ENCODE measurements around the gene ARNT2. TPM values are rescaled to one million over a fixed set of nuclear protein-coding genes. Genes with fewer than 3 reads are reported as not detected.

Gene ARNT2
- total RNA-seq, 1 donor from 2014 or later, result 72.4 TPM

DNA sequence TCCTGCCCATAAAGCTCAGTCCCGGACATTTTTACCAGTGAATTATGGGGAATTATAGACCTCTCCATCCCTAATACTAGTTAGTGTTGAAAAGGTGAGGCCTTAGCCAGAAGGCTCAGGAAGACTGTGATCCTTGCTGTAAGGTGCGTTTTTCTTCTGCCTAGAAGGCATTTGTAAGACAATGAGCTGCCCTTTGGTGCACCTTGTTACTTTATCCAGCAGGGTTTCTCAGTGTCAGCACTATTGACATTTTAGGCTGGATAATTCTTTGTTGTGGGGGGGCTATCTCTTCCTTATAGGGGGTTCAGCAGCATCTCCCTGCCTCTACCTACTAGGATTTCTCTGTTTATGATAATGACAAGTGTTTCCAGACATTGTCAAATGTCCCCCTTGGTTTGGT lies 182.8 kb downstream of the ARNT2 start:
- H3K27ac Mint-ChIP-seq (ENCODE audit: unreplicated experiment), result no peak overlapping the region
- no peaks in the 10 kb centered on the region for H3K9me3 Mint-ChIP-seq (ENCODE audit: unreplicated experiment)
- DNase-seq (ENCODE audit: extremely low spot score, unreplicated experiment), result no peak
- H3K36me3 Mint-ChIP-seq (ENCODE audit: unreplicated experiment), result peaks cover 54% of the 10 kb centered on the region
- TF ChIP-seq, protein P1, sequence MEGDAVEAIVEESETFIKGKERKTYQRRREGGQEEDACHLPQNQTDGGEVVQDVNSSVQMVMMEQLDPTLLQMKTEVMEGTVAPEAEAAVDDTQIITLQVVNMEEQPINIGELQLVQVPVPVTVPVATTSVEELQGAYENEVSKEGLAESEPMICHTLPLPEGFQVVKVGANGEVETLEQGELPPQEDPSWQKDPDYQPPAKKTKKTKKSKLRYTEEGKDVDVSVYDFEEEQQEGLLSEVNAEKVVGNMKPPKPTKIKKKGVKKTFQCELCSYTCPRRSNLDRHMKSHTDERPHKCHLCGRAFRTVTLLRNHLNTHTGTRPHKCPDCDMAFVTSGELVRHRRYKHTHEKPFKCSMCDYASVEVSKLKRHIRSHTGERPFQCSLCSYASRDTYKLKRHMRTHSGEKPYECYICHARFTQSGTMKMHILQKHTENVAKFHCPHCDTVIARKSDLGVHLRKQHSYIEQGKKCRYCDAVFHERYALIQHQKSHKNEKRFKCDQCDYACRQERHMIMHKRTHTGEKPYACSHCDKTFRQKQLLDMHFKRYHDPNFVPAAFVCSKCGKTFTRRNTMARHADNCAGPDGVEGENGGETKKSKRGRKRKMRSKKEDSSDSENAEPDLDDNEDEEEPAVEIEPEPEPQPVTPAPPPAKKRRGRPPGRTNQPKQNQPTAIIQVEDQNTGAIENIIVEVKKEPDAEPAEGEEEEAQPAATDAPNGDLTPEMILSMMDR (IDR thresholded peaks at IDR 0.05), result no peak
- peaks cover 7% of the 10 kb centered on the region for H3K4me1 Mint-ChIP-seq (ENCODE audit: unreplicated experiment)
- no peaks in the 10 kb centered on the region for H3K27me3 Mint-ChIP-seq (ENCODE audit: unreplicated experiment)
- no peak overlapping the region for H3K4me3 Mint-ChIP-seq (ENCODE audit: unreplicated experiment)

DNA sequence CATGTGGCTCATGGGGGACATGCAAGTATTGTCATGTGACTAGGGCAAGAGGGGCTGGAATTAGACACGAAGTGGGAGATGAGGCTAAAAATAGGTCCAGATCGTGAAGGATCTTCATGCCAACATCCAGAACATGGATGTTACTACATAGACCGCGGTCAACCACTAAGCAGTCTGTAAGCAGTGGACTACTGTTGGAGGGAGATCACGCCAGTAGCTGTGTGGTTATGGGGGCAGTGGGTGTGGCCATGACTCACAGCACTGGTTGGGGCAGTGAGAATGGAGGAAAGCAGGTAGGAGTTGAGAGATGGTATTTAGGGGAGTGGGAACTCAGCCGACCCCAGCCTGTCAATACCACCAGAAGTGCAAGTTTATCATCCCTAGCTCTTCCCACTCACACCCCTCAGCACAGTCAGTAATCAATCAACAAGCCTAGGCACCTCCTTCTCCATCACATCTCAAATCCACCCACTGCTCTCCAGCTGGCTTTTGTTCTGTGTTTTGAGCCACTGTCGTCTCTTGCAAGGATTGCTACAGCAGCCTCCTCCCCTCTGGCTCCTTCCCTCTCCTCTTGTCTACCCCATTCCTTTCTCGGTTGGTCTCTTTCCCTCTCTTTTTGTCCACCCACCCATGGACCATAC lies 183.8 kb downstream of the ARNT2 start:
- TF ChIP-seq, protein P1 (IDR thresholded peaks at IDR 0.05), result no peak
- no peak for DNase-seq (ENCODE audit: extremely low spot score, unreplicated experiment)
- Mint-ChIP-seq H3K4me1 (ENCODE audit: unreplicated experiment) (peaks cover 7% of the 10 kb centered on the region), H3K9me3 (ENCODE audit: unreplicated experiment) (no peaks in the 10 kb centered on the region), H3K27ac (ENCODE audit: unreplicated experiment) (no peak overlapping the region), H3K27me3 (ENCODE audit: unreplicated experiment) (no peaks in the 10 kb centered on the region), H3K4me3 (ENCODE audit: unreplicated experiment) (no peak overlapping the region), H3K36me3 (ENCODE audit: unreplicated experiment) (peaks cover 51% of the 10 kb centered on the region)

DNA sequence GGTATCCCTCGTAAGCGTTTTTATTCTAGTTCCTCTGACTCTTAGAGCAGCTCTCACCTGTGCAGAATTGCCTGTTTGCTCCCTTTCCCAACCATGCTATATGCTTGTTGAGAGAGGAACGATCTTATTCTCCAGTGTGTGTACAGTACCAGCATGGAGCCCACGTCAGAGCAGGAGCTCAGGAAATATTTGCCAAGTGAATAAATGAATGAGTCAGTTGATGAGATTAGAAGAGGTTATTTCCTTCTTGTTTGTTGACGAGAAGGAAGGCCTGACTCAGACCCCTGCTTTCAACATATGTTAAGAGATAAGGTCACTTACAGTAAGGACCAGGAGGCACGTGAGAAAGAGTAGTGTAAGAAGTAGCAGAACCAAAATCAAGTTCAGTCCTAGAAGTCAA lies 184.6 kb downstream of the ARNT2 start:
- Mint-ChIP-seq H3K27me3 (ENCODE audit: unreplicated experiment) (no peaks in the 10 kb centered on the region), H3K9me3 (ENCODE audit: unreplicated experiment) (no peaks in the 10 kb centered on the region), H3K4me3 (ENCODE audit: unreplicated experiment) (no peak overlapping the region), H3K36me3 (ENCODE audit: unreplicated experiment) (peaks cover 49% of the 10 kb centered on the region), H3K4me1 (ENCODE audit: unreplicated experiment) (peaks cover 6% of the 10 kb centered on the region), H3K27ac (ENCODE audit: unreplicated experiment) (no peak overlapping the region)
- DNase-seq (ENCODE audit: extremely low spot score, unreplicated experiment), result no peak
- TF ChIP-seq, protein P1 (IDR thresholded peaks at IDR 0.05), result no peak

DNA sequence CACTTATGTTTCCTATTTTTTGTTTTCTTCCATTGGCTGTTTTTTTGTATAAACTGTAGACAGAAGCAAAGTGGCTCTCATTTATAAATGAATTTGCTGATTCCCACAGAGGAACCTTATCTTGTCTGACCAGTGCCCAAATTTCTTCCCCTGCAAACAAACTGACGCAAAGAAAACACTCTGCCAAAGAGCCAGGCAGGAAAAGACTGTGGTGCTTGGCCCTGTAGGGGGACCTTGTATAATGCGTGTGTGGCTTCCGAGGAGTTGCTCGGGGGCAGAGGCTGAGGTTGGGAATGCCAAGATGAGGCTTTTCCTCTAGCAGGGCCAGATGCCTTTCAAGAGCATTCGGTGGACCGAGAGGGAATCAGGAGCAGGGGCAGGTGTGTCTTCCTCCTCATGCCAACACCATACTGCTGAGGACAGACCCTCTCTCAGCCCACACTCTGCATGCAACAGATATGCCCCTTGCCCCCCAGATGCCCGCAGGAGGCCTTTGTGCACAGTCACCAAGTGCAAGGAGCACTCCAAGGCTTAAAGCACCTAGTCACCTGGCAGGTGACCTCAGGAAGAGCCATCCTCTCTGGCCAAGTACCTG lies 186.7 kb downstream of the ARNT2 start:
- TF ChIP-seq, protein P1 (IDR thresholded peaks at IDR 0.05), result no peak
- Mint-ChIP-seq H3K9me3 (ENCODE audit: unreplicated experiment) (no peaks in the 10 kb centered on the region), H3K4me3 (ENCODE audit: unreplicated experiment) (no peak overlapping the region), H3K27me3 (ENCODE audit: unreplicated experiment) (no peaks in the 10 kb centered on the region), H3K36me3 (ENCODE audit: unreplicated experiment) (peaks cover 44% of the 10 kb centered on the region), H3K27ac (ENCODE audit: unreplicated experiment) (no peak overlapping the region), H3K4me1 (ENCODE audit: unreplicated experiment) (peaks cover 4% of the 10 kb centered on the region)
- no peak for DNase-seq (ENCODE audit: extremely low spot score, unreplicated experiment)

DNA sequence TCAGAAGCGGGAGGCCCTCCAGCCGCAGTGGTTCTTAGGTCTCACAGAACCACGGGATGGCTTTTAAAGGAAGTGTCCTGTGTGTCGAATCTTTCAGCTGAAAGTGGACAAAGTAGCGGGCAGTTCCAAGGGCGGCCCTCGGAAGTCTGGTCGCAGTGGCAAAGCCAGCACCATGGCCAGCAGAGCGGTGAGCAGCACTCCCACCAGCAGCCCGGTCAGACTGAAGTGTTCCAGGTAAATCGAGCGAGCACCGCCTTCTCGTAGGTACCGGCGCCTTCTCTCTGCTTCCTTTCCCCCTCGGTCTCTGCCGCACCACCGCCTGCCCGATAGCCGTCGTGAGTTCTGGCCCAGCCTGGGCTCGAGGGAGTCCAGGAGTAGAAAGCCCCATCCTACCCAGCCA lies 187.3 kb downstream of the ARNT2 start:
- peaks cover 4% of the 10 kb centered on the region for H3K4me1 Mint-ChIP-seq (ENCODE audit: unreplicated experiment)
- no peaks in the 10 kb centered on the region for H3K27me3 Mint-ChIP-seq (ENCODE audit: unreplicated experiment)
- DNase-seq (ENCODE audit: extremely low spot score, unreplicated experiment), result no peak
- TF ChIP-seq, protein P1 (IDR thresholded peaks at IDR 0.05), result no peak
- no peaks in the 10 kb centered on the region for H3K9me3 Mint-ChIP-seq (ENCODE audit: unreplicated experiment)
- H3K36me3 Mint-ChIP-seq (ENCODE audit: unreplicated experiment), result peaks cover 44% of the 10 kb centered on the region
- H3K4me3 Mint-ChIP-seq (ENCODE audit: unreplicated experiment), result no peak overlapping the region
- H3K27ac Mint-ChIP-seq (ENCODE audit: unreplicated experiment), result no peak overlapping the region
